K562 (cell line): Measurements from ENCODE around the gene CD84. TPM values are rescaled to one million over a fixed set of nuclear protein-coding genes. Genes with fewer than 3 reads are reported as not detected.
A peak's percentile ranks its signal among the peaks of the same experiment; 100 is the strongest.

Experiments
- BCLAF1 ChIP-seq, 2 experiments: fragments of 450-650 bp in 1 of 2; IDR thresholded peaks; 2 replicates each; pipeline ENCODE4 v1.6.1; 2011 to 2017; ENCODE audit warnings: low read depth in 2 of 2, antibody characterized with exemption in 1 of 2, borderline replicate concordance in 1 of 2, low read length in 1 of 2, mild to moderate bottlenecking in 1 of 2, mixed read lengths in 1 of 2; ENCODE audit not compliant: control insufficient read depth in 1 of 2
- CGGBP1 ChIP-seq: fragments of 250-450 bp; sonication (Bioruptor Pico); IDR thresholded peaks from 2 replicates; pipeline ENCODE4 v1.9.0; 2021; ENCODE audit warnings: mild to moderate bottlenecking
- CUX1 ChIP-seq: fragments of 200-800 bp; sonication (Bioruptor generic); IDR thresholded peaks from 2 replicates; pipeline ENCODE4 v1.6.1; 2016; ENCODE audit warnings: missing genetic modification characterization, missing compliant biosample characterization
- EWSR1 ChIP-seq: fragments of 450-650 bp; IDR thresholded peaks from 2 replicates; pipeline ENCODE4 v1.6.1; 2018; ENCODE audit warnings: borderline replicate concordance, mild to moderate bottlenecking, low read depth, moderate library complexity; ENCODE audit not compliant: partially characterized antibody
- HEY1 ChIP-seq: fragments of 250-450 bp; sonication (Bioruptor Pico); IDR thresholded peaks from 2 replicates; pipeline ENCODE4 v1.5.0; 2020; ENCODE audit warnings: mild to moderate bottlenecking, moderate library complexity, borderline replicate concordance
- NCOA4 ChIP-seq: fragments of 450-650 bp; IDR thresholded peaks from 2 replicates; pipeline ENCODE4 v1.6.1; 2018; ENCODE audit warnings: mild to moderate bottlenecking; ENCODE audit not compliant: partially characterized antibody
- PTRF ChIP-seq: fragments of 450-650 bp; IDR thresholded peaks from 2 replicates; pipeline ENCODE4 v1.6.1; 2016; ENCODE audit warnings: mild to moderate bottlenecking, missing genetic modification characterization, missing compliant biosample characterization
- RAD51 ChIP-seq: fragments of 450-650 bp; IDR thresholded peaks from 2 replicates; pipeline ENCODE4 v1.7.1; 2016; ENCODE audit warnings: low read depth, mild to moderate bottlenecking, borderline replicate concordance
- SMARCE1 ChIP-seq: fragments of 450-650 bp; IDR thresholded peaks from 2 replicates; pipeline ENCODE4 v1.7.1; 2016; ENCODE audit warnings: mild to moderate bottlenecking
- THAP12 ChIP-seq: fragments of 250-450 bp; sonication (Bioruptor Pico); IDR thresholded peaks from 2 replicates; pipeline ENCODE4 v1.9.0; 2021; ENCODE audit warnings: mild to moderate bottlenecking, inconsistent platforms
- THAP7 ChIP-seq: fragments of 250-450 bp; sonication (Bioruptor Pico); IDR thresholded peaks from 2 replicates; pipeline ENCODE4 v1.5.0; 2021
- ZBTB7A ChIP-seq: IDR thresholded peaks from 2 replicates; pipeline ENCODE4 v1.6.1; 2011; ENCODE audit warnings: low read depth, mild to moderate bottlenecking, low read length, moderate library complexity, borderline replicate concordance; ENCODE audit not compliant: control insufficient read depth
- ZC3H4 ChIP-seq: sonication (generic); formaldehyde crosslinking; IDR thresholded peaks from 2 replicates; pipeline ENCODE4 v1.9.0; 2021; ENCODE audit warnings: missing genetic modification reagents, borderline replicate concordance
- ZNF253 ChIP-seq: fragments of 250-450 bp; sonication (Bioruptor Pico); conservative IDR thresholded peaks from 2 replicates; pipeline ENCODE4 v1.6.1; 2021; ENCODE audit warnings: mild to moderate bottlenecking
- ZNF76 ChIP-seq: fragments of 250-450 bp; sonication (Bioruptor Pico); IDR thresholded peaks from 2 replicates; pipeline ENCODE4 v1.4.0; 2020; ENCODE audit warnings: mild to moderate bottlenecking, moderate library complexity, borderline replicate concordance
- polyA plus RNA-seq, 8 experiments: library from polyadenylated mRNA; depleted of rRNA in 4 of 8; stranded (reverse) in 5 of 8; unstranded in 3 of 8; fragments of >200 nt; fragmentation: Nextera tagmentation in 2 of 8; fragmentation: Illumina TruSeq in 1 of 8; extraction: Ambion mirVana in 2 of 8; extraction: Trizol in 1 of 8; gene quantifications; 2 replicates each; pipeline versions ENCODE4 v1.2.1 to v1.2.3, GENCODE V29; 2011 to 2014; ENCODE audit warnings: inconsistent platforms in 1 of 8, missing spikeins in 1 of 8
- total RNA-seq, 7 experiments: library from RNA; depleted of rRNA in 6 of 7; stranded (reverse); fragments of >200 nt in 6 of 7; fragmentation: Illumina TruSeq in 2 of 7; extraction: Trizol in 2 of 7; gene quantifications; 2 replicates each; pipeline versions ENCODE4 v1.2.1 to v1.2.3, GENCODE V29; 2011 to 2021; ENCODE audit warnings: low replicate concordance in 1 of 7

Gene CD84
- total and polyA plus RNA-seq, 9 of the 15 experiments (the other 6 are each of a cell fraction or from before 2014, with no cell fraction given) = 0.82 to 6.8 (median 2.0) TPM

- TF ChIP-seq CUX1 (CRISPR knock-in tag) (no peak), RAD51 (no peak), THAP7 (CRISPR knock-in tag) (no peak), PTRF (tag) (no peak), BCLAF1 (IDR thresholded peaks at IDR 0.05; ENCODE audit: borderline replicate concordance in 1 of 2, control insufficient read depth in 1 of 2, low read depth in 2 of 2, low read length in 1 of 2) (no peak), SMARCE1 (no peak), CGGBP1 (no peak), NCOA4 (no peak), ZC3H4 (CRISPR knock-in tag) (no peak), HEY1 (CRISPR knock-in tag) (no peak), ZNF253 (CRISPR knock-in tag) (no peak), THAP12 (CRISPR knock-in tag) (no peak), EWSR1 (no peak), ZNF76 (peak; percentile 20; the same call in 1 of the 2 replicates), ZBTB7A (no peak)
Observed at GRCh38 chr1:160550572-160551034, 28.7 kb downstream of the CD84 start (continued).
